AG09319 (cell line): ENCODE measurements around the gene PHF19.

Experiments used
- DNase-seq: peaks from one replicate; pipeline ENCODE4 v3.0.0-alpha.2; 2010; ENCODE audit warnings: low read depth; ENCODE audit errors: extremely low read depth
- CTCF ChIP-seq: IDR thresholded peaks from 2 replicates; pipeline ENCODE4 v1.5.1; 2011; ENCODE audit warnings: low read depth, mild to moderate bottlenecking, inconsistent platforms, low read length, moderate library complexity

The PHF19 gene

GRCh38 chr9:120873512-120873911, 3.5 kb downstream of the PHF19 start:
- no peak for DNase-seq
- TF ChIP-seq CTCF: no peak

GRCh38 chr9:120872791-120873502, 4.0 kb downstream of the PHF19 start:
- DNase-seq: no peak
- TF ChIP-seq CTCF: no peak

- DNase-seq: no peak
- no peak for TF ChIP-seq CTCF
Measured at GRCh38 chr9:120870206-120870605, 6.8 kb downstream of the PHF19 start.

- no peak for DNase-seq
- no peak for TF ChIP-seq CTCF
Measured at GRCh38 chr9:120869726-120870125, 7.3 kb downstream of the PHF19 start.

- TF ChIP-seq CTCF: no peak
- DNase-seq: no peak
Measured at GRCh38 chr9:120869360-120869687, 7.7 kb downstream of the PHF19 start.

- TF ChIP-seq CTCF: peak; percentile 73
- DNase-seq: peak; percentile 83
Measured at GRCh38 chr9:120868676-120869359, 8.2 kb downstream of the PHF19 start.

- peak; percentile 2 for TF ChIP-seq CTCF
- peak; percentile 38 for DNase-seq
Measured at GRCh38 chr9:120868339-120868675, 8.7 kb downstream of the PHF19 start.
